ENCODE measurements around the gene UBXN11.
A peak's percentile ranks its signal among the peaks of the same experiment; 100 is the strongest.

Gene UBXN11

DNA sequence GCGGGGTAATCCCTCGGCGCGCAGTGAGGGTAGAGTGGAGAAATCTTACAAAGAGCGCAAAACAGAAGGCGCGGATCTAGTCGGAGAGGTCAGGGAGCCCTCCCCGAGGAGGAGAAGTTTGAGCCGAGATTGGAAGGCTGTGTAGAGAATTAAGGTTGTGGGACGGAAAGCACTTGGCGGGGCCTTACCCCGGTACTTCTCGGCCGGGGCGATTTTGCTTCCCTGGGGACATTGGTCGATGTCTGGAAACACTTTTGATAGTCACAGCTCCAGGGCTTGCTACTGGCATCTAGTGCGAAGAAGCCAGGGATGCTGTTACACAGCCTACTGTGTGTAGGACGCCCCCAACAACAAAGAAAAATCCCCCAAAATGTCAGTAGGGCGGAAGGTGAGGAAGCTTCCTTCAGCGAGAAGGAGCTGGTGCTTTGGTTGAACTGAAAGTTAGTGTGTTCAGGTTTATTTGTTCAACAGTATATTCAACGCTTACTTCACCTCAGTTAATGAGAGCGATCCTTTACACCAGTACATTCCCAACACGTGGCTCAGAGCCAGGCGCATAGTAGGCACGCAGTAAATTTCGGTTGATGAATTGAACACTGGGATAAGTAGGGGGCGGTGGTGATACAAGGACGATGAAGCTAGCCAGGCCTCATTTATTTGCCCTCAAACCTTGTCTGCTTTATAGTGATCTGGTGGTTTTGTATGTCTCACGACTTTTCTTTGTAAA, 71.6 kb downstream of the UBXN11 start:
- H3K4me1 ChIP-seq (ENCODE audit: low read depth, poor library complexity, severe bottlenecking), result peaks cover 51% of the 10 kb centered on the region
- TF ChIP-seq, protein P1, sequence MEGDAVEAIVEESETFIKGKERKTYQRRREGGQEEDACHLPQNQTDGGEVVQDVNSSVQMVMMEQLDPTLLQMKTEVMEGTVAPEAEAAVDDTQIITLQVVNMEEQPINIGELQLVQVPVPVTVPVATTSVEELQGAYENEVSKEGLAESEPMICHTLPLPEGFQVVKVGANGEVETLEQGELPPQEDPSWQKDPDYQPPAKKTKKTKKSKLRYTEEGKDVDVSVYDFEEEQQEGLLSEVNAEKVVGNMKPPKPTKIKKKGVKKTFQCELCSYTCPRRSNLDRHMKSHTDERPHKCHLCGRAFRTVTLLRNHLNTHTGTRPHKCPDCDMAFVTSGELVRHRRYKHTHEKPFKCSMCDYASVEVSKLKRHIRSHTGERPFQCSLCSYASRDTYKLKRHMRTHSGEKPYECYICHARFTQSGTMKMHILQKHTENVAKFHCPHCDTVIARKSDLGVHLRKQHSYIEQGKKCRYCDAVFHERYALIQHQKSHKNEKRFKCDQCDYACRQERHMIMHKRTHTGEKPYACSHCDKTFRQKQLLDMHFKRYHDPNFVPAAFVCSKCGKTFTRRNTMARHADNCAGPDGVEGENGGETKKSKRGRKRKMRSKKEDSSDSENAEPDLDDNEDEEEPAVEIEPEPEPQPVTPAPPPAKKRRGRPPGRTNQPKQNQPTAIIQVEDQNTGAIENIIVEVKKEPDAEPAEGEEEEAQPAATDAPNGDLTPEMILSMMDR (conservative IDR thresholded peaks at IDR 0.05; ENCODE audit: low read depth, low read length), result no peak; the same call in 1 of the 2 replicates
- H4K20me1 ChIP-seq (ENCODE audit: insufficient read depth), result no peaks in the 10 kb centered on the region
- H3K36me3 ChIP-seq (ENCODE audit: insufficient read depth), result no peaks in the 10 kb centered on the region
- H3K27me3 ChIP-seq (ENCODE audit: insufficient read depth, low read depth), result no peaks in the 10 kb centered on the region
- H3K79me2 ChIP-seq (ENCODE audit: insufficient read depth, low read depth), result peaks cover 53% of the 10 kb centered on the region
- H2AFZ ChIP-seq (ENCODE audit: low read depth), result peak overlapping the region; percentile 31
- peak overlapping the region; percentile 70 for H3K4me3 ChIP-seq (IDR thresholded peaks at IDR 0.05; ENCODE audit: insufficient read depth, low read depth, low read length)
- H3K27ac ChIP-seq, result peak overlapping the region; percentile 74
- peak overlapping the region; percentile 74 for H3K9ac ChIP-seq
- H3K4me2 ChIP-seq, result peak overlapping the region; percentile 87

DNA sequence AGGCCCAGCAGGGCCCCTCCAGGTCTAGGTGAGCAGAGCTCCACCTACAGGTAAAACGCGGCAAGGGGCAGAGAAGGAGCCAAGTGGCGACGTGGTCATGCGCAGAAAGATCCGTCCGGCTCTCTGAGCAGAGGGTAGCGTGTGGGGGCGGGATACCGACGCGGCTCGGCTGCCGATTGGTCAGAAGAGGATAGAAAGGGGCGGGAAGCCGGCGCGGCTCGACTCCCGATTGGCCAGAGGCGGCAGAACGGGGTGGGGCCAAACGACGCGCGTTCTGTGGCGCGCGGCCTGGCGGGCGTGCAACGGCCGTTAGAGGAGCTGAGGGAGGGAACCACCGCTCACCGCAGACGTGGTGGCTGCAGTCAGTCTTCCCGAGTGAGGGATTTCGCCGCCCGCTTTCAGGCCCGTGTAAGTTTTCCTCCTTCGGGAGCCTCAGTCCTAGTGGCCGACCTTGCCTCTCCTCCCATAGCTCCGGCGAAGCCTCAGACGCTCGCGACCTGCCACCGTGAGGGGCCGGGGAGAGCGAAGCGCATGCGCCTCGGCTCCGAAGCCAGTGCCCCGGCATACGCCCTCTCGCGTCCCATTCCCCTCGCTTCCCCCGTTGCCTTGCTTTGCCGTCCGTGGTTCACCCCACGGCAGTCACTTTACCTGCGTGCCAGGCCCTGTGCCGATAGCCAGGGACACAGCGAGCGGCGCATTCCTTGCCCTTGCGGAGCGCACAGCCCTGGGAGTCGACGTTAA, 72.4 kb downstream of the UBXN11 start, which contains the start of gene CEP85:
Gene CEP85 (plus strand): TSS at position 298 of the 741 bp plus-strand sequence. CDS start 5,584 bp downstream, outside the sequence.
- H3K4me2 ChIP-seq, result peak within 1 kb of the TSS; percentile 87
- no peaks in the 10 kb centered on the region for H3K36me3 ChIP-seq (ENCODE audit: insufficient read depth)
- peaks cover 45% of the 10 kb centered on the region for H3K4me1 ChIP-seq (ENCODE audit: low read depth, poor library complexity, severe bottlenecking)
- peak within 1 kb of the TSS; percentile 74 for H3K9ac ChIP-seq
- H4K20me1 ChIP-seq (ENCODE audit: insufficient read depth), result no peaks in the 10 kb centered on the region
- H3K27me3 ChIP-seq (ENCODE audit: insufficient read depth, low read depth), result no peaks in the 10 kb centered on the region
- peak within 1 kb of the TSS; percentile 70 for H3K4me3 ChIP-seq (IDR thresholded peaks at IDR 0.05; ENCODE audit: insufficient read depth, low read depth, low read length)
- peak within 1 kb of the TSS; percentile 84 for H2AFZ ChIP-seq (ENCODE audit: low read depth)
- H3K79me2 ChIP-seq (ENCODE audit: insufficient read depth, low read depth), result peaks cover 46% of the 10 kb centered on the region
- TF ChIP-seq, protein P1 (conservative IDR thresholded peaks at IDR 0.05; ENCODE audit: low read depth, low read length), result no peak
- peak within 1 kb of the TSS; percentile 74 for H3K27ac ChIP-seq

Data from KMS-11 (cell line).